Adrenal gland (tissue), 12 donors: Measurements from ENCODE around the gene ALG12. TPM values are rescaled to one million over a fixed set of nuclear protein-coding genes. Genes with fewer than 3 reads are reported as not detected.

Source experiments
- DNase-seq, 7 donors: peaks; one replicate each; pipeline ENCODE4 v3.0.0-alpha.2; 2019 to 2020
- H3K27ac ChIP-seq, 5 donors: fragments of 200-600 bp; sonication (generic) in 4 of 5; 1 replicate in 3 of 5; 2 replicates in 2 of 5; pipeline versions ENCODE4 v1.5.1 to v1.8.0; 2016 to 2020; ENCODE audit warnings: mild to moderate bottlenecking in 1 of 5
- H3K27me3 ChIP-seq: fragments of 200-600 bp; 2 replicates; pipeline ENCODE4 v1.8.0; 2021
- H3K36me3 ChIP-seq, 2 donors: fragments of 200-600 bp; replicated peaks in 1 of 2; 1 replicate in 1 of 2; 2 replicates in 1 of 2; pipeline versions ENCODE4 v1.5.1 to v1.8.0; 2018 to 2022
- H3K4me1 ChIP-seq, 2 donors: fragments of 200-600 bp; replicated peaks in 1 of 2; 1 replicate in 1 of 2; 2 replicates in 1 of 2; pipeline versions ENCODE4 v1.5.1 to v1.8.0; 2018 to 2021
- H3K4me3 ChIP-seq, 4 donors: fragments of 200-600 bp; sonication (generic) in 3 of 4; one replicate each; pipeline ENCODE4 v1.5.1; 2016 to 2018
- H3K9me3 ChIP-seq, 3 donors: fragments of 200-600 bp; sonication (generic) in 1 of 3; replicated peaks in 1 of 3; 1 replicate in 2 of 3; 2 replicates in 1 of 3; pipeline versions ENCODE4 v1.5.1 to v1.8.0; 2016 to 2021
- POLR2A ChIP-seq, 2 donors: fragments of 450-650 bp; IDR thresholded peaks; one replicate each; pipeline ENCODE4 v1.6.1; 2017; ENCODE audit warnings: antibody characterized with exemption in 2 of 2, mild to moderate bottlenecking in 2 of 2, moderate library complexity in 1 of 2
- WGBS, 4 donors: extraction: QIAGEN DNeasy Blood & Tissue Kit in 2 of 4; methylation state at CpG; one replicate each; pipeline versions ENCODE4 v1.1.5 to v1.1.7; 2013 to 2017; 5-methylcytosine and 5-hydroxymethylcytosine counted together
- intact Hi-C, 2 donors: fragments of 100-400 bp; cut with DNase I; formaldehyde crosslinking; loops; one replicate each; pipeline versions ENCODE4 v1.14.1 to v1.15.0; 2022 to 2023
- polyA plus RNA-seq, 3 donors: library from polyadenylated mRNA; stranded (reverse); fragments of 200-250 nt in 2 of 3; fragments of 350-450 nt in 1 of 3; fragmentation: Illumina TruSeq in 1 of 3; extraction: RNeasy Lipid Tissue Mini Kit (QIAGEN cat#74804) in 1 of 3; gene quantifications; one replicate each; pipeline ENCODE4 v1.2.3, GENCODE V29; 2013 to 2014
- total RNA-seq, 9 donors: library from RNA; depleted of rRNA in 4 of 9; stranded (reverse); fragments of >200 nt in 4 of 9; fragments of 120-200 nt in 1 of 9; fragmentation: NEBNext Ultra II Directional in 1 of 9; extraction: Animal tissue kit (Norgen Biotek cat#: 25700) in 1 of 9; gene quantifications; one replicate each; pipeline versions ENCODE4 v1.1.0 to v1.2.4, GENCODE V29; 2013 to 2023
- TF ChIP-seq, protein P1 (sequence below), 6 experiments: fragments of 450-650 bp in 4 of 6; fragments of 200-600 bp in 2 of 6; sonication (generic) in 1 of 6; IDR thresholded peaks; 1 replicate in 5 of 6; 2 replicates in 1 of 6; pipeline versions ENCODE4 v1.5.1 to v1.8.0; 2016 to 2021; ENCODE audit warnings: antibody characterized with exemption in 6 of 6, mild to moderate bottlenecking in 2 of 6, moderate library complexity in 1 of 6
- donor health status: healthy with polysubstance abuse.
- donor health status: Bipolar disorder and iron deficiency.
- donor health status: DM: yes; HTN: yes; CAD: no.
- donor health status: DM: no; HTN: no; CAD: no.
- donor health status: DM: no; HTN: no; CAD: no.
- donor health status: DM: yes; HTN: yes; CAD: no.

The ALG12 gene
- total and polyA plus RNA-seq, 12 donors = 6.4 to 33.6 (median 18.9) TPM

DNA sequence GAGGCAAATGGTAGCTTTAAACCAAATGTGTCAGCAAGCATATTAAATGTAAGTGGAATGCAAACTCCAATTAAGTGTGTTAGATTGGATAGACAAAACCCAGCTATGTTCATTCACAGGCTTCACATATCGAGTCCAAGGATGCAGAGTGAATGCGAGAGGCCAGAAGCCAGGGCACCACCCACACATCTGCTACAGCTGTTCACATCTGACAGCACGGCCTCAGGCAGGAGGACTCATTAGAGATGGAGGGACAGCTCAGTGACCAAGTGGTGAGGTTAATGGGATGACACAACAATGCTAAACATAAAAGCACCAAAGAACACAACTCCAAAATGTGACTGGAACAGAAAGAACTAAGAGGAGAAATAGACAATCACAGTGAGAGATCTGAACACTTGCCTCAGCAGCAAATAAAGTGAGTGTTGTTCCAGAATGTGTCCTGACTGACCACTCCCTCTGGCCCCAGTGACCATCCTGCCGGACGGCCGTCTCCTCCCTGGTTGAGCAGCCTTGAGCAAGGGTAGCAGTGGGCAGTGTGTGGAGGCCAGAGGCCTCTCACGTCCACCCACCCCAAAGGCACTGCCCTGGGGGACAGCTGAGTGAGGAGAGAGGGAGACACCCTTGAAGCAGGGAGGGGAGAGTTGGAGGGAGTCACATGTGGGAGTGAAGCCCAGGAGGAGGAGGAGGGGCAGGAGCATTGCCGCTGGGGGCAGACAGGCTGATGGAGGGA, 23.8 kb downstream of the ALG12 start:
- intact Hi-C loops = no loop called here
- Histone ChIP-seq H3K27ac (no peak overlapping the region), H3K9me3 (no peaks in the 10 kb centered on the region), H3K27me3 (no peaks in the 10 kb centered on the region), H3K4me3 (no peak overlapping the region), H3K36me3 (no peaks in the 10 kb centered on the region), H3K4me1 (no peaks in the 10 kb centered on the region)
- no peak for DNase-seq
- 82 to 92% (median 87%) methylated on average over 8 of the region's 8 CpGs for WGBS, 4 donors
- TF ChIP-seq, protein P1, sequence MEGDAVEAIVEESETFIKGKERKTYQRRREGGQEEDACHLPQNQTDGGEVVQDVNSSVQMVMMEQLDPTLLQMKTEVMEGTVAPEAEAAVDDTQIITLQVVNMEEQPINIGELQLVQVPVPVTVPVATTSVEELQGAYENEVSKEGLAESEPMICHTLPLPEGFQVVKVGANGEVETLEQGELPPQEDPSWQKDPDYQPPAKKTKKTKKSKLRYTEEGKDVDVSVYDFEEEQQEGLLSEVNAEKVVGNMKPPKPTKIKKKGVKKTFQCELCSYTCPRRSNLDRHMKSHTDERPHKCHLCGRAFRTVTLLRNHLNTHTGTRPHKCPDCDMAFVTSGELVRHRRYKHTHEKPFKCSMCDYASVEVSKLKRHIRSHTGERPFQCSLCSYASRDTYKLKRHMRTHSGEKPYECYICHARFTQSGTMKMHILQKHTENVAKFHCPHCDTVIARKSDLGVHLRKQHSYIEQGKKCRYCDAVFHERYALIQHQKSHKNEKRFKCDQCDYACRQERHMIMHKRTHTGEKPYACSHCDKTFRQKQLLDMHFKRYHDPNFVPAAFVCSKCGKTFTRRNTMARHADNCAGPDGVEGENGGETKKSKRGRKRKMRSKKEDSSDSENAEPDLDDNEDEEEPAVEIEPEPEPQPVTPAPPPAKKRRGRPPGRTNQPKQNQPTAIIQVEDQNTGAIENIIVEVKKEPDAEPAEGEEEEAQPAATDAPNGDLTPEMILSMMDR (IDR thresholded peaks at IDR 0.05) = no peak
- no peak for TF ChIP-seq POLR2A (IDR thresholded peaks at IDR 0.05)

DNA sequence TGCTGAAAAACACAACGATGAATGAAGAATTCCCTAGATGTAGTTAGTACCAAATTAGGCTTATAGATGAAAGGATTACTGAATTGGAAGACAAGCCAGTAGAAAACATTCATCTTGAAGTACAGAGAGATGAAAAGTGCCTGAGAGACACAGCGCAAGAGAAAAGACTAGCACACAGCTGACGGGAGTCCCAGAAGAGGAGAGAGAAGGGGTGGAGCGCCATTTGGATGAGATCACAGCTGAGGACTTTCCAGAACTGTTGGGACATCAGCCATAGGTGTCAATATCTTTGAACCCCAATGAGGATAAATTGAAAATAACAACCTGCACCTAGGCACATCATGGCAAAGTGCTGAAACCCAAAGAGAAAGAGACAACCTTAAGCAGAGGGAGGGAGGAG, 25.2 kb downstream of the ALG12 start:
- no peaks in the 10 kb centered on the region for H3K27me3 ChIP-seq
- intact Hi-C loops = no loop called here
- no peak for DNase-seq
- 86 to 99% (median 97%) methylated on average over 4 of the region's 4 CpGs for WGBS, 4 donors
- H3K4me1 ChIP-seq = no peaks in the 10 kb centered on the region
- TF ChIP-seq, protein P1 (IDR thresholded peaks at IDR 0.05) = no peak
- TF ChIP-seq POLR2A (IDR thresholded peaks at IDR 0.05) = no peak
- no peak overlapping the region for H3K27ac ChIP-seq
- H3K36me3 ChIP-seq = no peaks in the 10 kb centered on the region
- H3K4me3 ChIP-seq = no peak overlapping the region
- H3K9me3 ChIP-seq = no peaks in the 10 kb centered on the region

DNA sequence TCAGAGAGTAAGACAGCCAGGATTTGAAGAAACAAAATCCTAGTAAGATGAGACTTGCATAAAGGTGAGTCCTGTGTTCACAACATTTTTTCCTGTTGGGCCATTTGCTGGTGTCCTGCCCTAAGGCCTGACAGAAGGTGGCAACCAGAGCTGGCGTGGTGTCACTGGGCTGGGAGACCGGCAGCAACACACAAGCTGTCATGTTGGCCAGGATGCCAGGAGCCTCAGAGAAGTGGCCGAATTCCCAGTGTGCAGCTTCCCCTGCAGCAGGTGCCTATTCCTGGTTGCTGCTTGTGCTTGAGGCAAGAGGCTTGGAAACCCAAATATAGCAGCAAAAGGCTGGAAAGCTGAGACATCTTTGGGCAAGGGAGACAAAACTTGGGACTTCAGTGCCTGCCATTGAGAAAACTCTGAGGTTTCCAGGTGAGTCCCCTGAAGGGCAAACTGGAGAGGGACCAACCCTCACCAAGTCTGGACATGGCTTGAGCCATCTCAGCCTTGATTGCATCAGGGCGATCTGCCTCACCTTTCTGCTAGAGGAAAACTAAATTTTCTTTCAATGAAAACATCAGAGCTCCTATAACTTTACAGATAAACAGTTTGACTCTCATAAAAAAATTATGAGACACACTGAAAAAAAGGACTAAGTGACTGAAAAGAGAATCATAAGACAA, 25.9 kb downstream of the ALG12 start:
- Histone ChIP-seq H3K27me3 (no peaks in the 10 kb centered on the region), H3K27ac (no peak overlapping the region), H3K4me1 (no peaks in the 10 kb centered on the region), H3K36me3 (no peaks in the 10 kb centered on the region), H3K9me3 (no peaks in the 10 kb centered on the region), H3K4me3 (no peak overlapping the region)
- TF ChIP-seq, protein P1 (IDR thresholded peaks at IDR 0.05) = no peak
- no peak for TF ChIP-seq POLR2A (IDR thresholded peaks at IDR 0.05)
- intact Hi-C loops = no loop called here
- WGBS, 4 donors = 92 to 97% (median 96%) methylated on average over 3 to 4 of the region's 4 CpGs
- no peak for DNase-seq

DNA sequence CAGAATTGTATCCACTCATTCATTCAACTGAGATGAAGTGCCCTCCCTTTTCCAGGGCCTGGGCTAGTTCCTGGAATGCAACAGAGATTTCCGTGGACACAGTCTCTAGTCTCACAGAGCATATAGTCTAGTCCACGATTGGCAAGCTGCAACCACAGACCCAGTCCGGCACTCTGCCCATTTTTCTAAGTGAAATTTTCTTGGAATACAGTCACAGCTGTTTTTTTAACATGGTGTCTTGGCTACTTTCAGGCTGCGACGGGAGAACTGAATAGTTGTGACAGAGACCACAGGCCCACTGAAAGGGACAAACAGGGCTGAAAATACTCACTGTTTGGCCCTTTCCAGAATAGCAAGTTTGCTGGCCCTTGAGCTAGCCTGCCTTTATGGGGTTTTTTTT, 29.2 kb downstream of the ALG12 start:
- Histone ChIP-seq H3K4me3 (no peak overlapping the region), H3K4me1 (no peaks in the 10 kb centered on the region), H3K27me3 (no peaks in the 10 kb centered on the region), H3K27ac (no peak overlapping the region), H3K36me3 (peaks cover 0 to 12% of the 10 kb centered on the region in 2 donors), H3K9me3 (no peaks in the 10 kb centered on the region)
- TF ChIP-seq, protein P1 (IDR thresholded peaks at IDR 0.05) = no peak
- no peak for TF ChIP-seq POLR2A (IDR thresholded peaks at IDR 0.05)
- WGBS, 4 donors = 85 to 100% (median 96%) methylated on average over 5 of the region's 5 CpGs
- DNase-seq = no peak
- intact Hi-C loops = no loop called here
